Astrocyte (in vitro differentiated cells and primary cell): ENCODE measurements around the gene NYNRIN.

Experiments
- CTCF ChIP-seq: IDR thresholded peaks from 2 replicates; pipeline ENCODE4 v1.5.1; 2011; ENCODE audit warnings: low read depth, mild to moderate bottlenecking, inconsistent platforms, low read length, moderate library complexity; ENCODE audit not compliant: insufficient read depth
- EZH2 ChIP-seq: IDR thresholded peaks from 2 replicates; pipeline ENCODE4 v1.6.1; 2012; ENCODE audit warnings: mild to moderate bottlenecking, low read length, inconsistent platforms; ENCODE audit not compliant: insufficient read depth

- TF ChIP-seq CTCF (no peak), EZH2 (no peak)
These were observed 42.6 kb upstream of the NYNRIN start for GRCh38 chr14:24356208-24356607.
